IPS-18a (cell line): ENCODE data around the gene GPC1.

Experiments
- H3K27ac ChIP-seq: one replicate; pipeline ENCODE4 v1.5.1; 2013; ENCODE audit warnings: low read length
- H3K27me3 ChIP-seq: one replicate; pipeline ENCODE4 v1.6.1; 2013; ENCODE audit warnings: mild to moderate bottlenecking, low read length; ENCODE audit not compliant: control insufficient read depth, insufficient read depth
- H3K36me3 ChIP-seq: one replicate; pipeline ENCODE4 v1.6.1; 2013; ENCODE audit warnings: low read depth, low read length; ENCODE audit not compliant: control insufficient read depth
- H3K4me1 ChIP-seq: one replicate; pipeline ENCODE4 v1.6.1; 2013; ENCODE audit warnings: low read depth, low read length; ENCODE audit not compliant: control insufficient read depth
- H3K4me3 ChIP-seq: one replicate; pipeline ENCODE4 v1.5.1; 2013; ENCODE audit warnings: low read length
- H3K9ac ChIP-seq: one replicate; pipeline ENCODE4 v1.6.1; 2013; ENCODE audit warnings: mild to moderate bottlenecking, low read length, moderate library complexity
- H3K9me3 ChIP-seq: one replicate; pipeline ENCODE4 v1.6.1; 2013; ENCODE audit warnings: low read depth, low read length; ENCODE audit not compliant: control insufficient read depth

The GPC1 gene

DNA sequence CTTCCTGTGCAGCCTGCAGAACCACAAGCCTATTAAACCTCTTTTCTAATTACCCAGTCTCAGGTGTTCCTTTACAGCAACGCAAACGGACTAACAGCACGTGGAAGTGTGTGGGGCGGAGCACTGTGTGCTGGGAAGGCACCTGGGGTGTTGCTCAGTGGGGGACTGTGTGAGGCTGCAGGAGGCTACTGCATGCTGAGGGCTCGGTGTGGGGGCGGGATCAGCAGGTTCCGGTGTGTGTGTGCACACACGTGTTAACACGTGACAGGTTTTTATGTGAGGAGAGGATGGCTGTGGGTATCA, 63.4 kb downstream of the GPC1 start:
- H3K36me3 ChIP-seq: no peaks in the 10 kb centered on the region
- H3K4me3 ChIP-seq: no peak overlapping the region
- no peaks in the 10 kb centered on the region for H3K9me3 ChIP-seq
- no peak overlapping the region for H3K27ac ChIP-seq
- H3K27me3 ChIP-seq: no peaks in the 10 kb centered on the region
- no peak overlapping the region for H3K9ac ChIP-seq
- no peaks in the 10 kb centered on the region for H3K4me1 ChIP-seq

DNA sequence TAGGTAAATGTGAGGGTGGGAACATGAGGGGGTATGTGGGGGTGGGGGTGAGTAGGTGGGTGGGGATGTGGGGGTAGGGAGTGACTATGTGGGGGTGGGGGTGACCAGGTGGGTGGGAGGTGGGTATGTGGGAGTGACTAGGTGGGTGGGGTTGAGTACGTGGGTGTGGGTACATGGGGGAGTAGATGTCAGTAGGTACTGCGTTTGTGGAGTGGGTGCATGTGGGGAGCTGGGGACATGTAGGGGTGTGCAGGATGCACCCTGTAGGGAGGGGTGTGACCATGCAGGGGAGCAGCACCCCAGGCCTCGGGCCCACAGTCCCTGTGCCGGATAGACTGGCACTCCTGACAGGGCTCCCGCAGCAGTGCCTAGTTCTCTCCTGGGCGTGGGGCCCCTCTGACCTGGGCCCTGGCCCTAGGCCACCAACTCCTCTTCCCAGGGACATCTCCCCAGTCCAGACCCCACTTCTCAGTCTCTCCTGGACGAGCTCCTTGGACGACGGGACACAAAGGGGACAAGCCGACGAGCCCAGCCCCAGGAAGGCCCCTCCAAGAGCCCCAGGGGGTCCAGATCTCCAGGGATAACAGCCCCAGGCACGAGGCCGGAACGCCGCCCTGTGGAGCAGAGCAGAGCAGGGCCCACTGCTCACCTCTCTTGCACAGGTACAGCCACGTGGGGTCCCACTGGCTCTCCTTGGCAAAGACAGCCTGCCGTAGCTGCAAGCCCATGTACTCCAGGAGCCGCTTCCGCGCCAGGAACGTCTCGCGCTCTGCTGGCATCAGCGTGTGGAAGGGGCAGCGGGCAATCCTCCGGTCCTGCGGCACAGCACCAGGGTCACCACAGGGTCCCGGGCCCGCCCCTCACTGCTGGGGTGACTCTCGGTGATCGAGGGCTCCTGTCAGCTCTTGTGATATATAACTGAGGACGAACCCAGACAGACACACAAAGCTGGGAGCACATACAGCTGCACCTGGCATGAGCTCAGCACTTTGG, 64.1 kb downstream of the GPC1 start:
- Histone ChIP-seq H3K27ac (no peak overlapping the region), H3K9me3 (no peaks in the 10 kb centered on the region), H3K9ac (no peak overlapping the region), H3K27me3 (no peaks in the 10 kb centered on the region), H3K4me3 (no peak overlapping the region), H3K4me1 (no peaks in the 10 kb centered on the region), H3K36me3 (no peaks in the 10 kb centered on the region)

DNA sequence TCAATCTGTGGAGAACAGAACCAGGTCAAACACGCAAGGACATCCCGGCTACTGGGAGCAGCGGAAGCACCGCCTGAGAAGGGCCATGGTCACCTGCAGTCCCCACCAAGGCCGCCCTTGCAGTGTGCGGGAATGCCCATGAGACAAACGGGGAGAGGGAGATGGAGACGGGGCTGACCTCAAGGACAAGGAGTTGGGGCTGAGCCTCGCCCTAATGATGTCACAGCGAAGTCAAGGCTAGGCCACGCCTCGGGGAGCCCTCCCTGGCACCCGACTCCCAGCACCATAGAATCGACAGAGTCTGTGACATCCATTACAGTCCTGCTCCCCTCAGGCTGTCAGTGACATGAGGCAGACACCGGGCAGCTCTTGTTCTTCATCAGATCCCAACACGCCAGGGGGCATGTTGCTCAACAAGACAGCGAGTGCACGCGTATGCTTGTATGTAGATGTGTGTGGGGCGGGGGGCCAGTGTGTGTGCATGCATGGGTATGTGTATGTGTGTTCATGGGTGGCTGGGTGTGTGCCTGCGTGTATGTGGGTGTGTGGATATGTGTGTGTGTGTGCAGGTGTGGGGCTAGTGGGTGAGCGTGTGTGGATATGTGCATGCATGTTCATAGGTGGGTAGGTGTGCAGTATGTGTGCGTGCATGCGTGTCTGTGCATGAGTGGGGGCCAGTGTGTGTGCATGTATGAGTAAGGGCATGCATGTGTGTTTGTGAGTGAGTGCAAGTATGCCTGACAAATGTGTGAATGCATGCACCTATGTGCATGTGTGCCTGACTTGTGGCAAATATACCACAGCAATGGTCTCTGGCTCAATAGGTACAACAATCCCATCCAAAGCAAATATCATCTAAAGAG, 65.3 kb downstream of the GPC1 start:
- no peaks in the 10 kb centered on the region for H3K27me3 ChIP-seq
- H3K9ac ChIP-seq: no peak overlapping the region
- no peak overlapping the region for H3K4me3 ChIP-seq
- no peaks in the 10 kb centered on the region for H3K36me3 ChIP-seq
- H3K27ac ChIP-seq: no peak overlapping the region
- no peaks in the 10 kb centered on the region for H3K9me3 ChIP-seq
- H3K4me1 ChIP-seq: no peaks in the 10 kb centered on the region

DNA sequence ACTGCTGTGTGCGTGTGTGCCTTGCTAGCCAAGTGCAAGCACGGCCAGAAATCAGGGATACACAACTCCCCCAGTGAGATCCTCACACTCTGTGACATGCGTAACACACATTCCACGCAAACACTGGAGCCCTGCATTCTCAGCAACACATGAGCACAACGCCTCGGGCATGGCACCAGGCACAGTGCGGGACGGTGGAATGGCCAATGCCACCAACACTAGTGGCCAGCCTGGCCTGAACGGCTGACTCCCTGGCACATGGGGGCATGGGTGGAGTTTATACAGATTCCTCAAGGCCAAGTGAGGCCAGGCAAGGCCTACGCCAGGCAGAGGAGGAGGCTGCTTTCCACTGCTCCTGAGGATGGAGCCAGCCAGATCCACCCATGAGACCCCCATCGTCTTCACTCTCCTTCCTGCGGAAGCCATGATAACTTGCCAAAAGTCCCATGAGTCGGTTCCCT, 66.1 kb downstream of the GPC1 start:
- Histone ChIP-seq H3K27ac (no peak overlapping the region), H3K4me3 (no peak overlapping the region), H3K36me3 (no peaks in the 10 kb centered on the region), H3K9ac (no peak overlapping the region), H3K4me1 (no peaks in the 10 kb centered on the region), H3K27me3 (no peaks in the 10 kb centered on the region), H3K9me3 (no peaks in the 10 kb centered on the region)

DNA sequence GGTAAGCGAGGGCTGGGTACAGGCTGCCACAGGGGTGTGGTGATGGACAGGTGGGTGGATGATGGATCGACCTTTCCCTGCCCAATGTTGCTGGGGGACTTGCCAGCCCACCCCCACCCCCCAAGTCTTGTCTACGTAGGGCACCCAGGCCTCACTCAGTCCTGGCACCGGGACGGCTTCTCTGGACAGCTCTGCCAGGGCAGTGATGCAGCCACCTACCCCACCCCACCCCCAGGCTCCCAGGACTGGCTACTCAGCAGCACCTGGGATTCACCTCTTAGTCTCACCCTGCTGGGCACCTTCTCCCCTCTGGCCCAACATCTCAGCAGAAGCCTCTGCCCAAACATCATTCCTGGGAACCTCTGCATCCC, 66.6 kb downstream of the GPC1 start:
- Histone ChIP-seq H3K27ac (no peak overlapping the region), H3K9me3 (no peaks in the 10 kb centered on the region), H3K36me3 (no peaks in the 10 kb centered on the region), H3K4me1 (no peaks in the 10 kb centered on the region), H3K4me3 (no peak overlapping the region), H3K27me3 (no peaks in the 10 kb centered on the region), H3K9ac (no peak overlapping the region)

DNA sequence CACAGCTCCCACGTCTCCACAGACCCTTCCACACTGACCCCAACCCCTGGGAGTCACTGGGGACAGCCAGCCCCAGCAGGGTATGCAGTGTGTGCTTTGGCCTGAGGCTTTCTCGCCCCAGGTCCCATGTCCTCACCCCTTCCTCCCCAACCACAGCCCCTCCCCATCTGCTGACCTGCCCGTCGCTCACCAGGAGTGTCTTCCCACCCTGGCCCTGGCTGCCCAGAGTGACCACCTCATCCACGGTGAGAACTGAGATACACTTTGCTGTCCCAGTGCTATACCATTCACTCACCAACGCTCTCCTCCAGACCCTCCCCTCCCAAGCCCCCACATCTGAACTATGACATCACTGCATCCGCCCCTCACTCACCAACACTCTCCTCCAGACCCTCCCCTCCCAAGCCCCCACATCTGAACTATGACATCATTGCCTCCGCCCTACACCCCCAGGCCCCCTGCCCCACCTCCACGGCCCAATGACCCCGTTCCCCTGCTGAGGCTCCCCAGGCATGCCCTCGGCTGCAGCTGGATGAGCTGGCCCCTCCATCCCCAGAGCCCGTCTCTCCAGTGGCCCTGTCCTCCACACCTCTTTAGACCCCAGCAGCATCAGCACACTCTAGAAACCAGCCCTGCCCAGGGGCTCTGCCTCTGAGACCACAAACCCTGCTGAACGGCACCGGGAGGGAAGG, 67.1 kb downstream of the GPC1 start:
- Histone ChIP-seq H3K27ac (no peak overlapping the region), H3K27me3 (no peaks in the 10 kb centered on the region), H3K36me3 (no peaks in the 10 kb centered on the region), H3K4me1 (no peaks in the 10 kb centered on the region), H3K4me3 (no peak overlapping the region), H3K9ac (no peak overlapping the region), H3K9me3 (no peaks in the 10 kb centered on the region)

DNA sequence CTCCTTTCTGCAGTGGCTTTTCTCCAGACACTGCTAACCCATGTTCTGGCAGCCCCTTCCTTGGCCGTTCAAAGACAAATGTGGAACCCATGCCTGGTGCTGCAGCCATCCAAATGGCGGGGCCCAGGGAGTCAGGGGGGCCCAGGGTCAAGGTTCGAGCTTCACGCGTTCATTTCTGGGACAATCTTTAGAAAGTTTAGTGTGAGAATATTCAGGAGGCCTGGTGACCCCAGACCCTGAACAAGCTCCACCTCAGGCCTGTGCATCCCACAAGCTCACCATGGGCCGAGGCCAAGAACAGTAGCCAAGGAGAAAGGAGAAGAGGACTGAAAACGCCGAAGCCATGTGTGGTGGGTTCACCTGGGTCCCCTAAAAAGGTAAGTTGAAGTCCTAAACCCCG, 67.9 kb downstream of the GPC1 start:
- Histone ChIP-seq H3K9ac (no peak overlapping the region), H3K4me3 (no peak overlapping the region), H3K27ac (no peak overlapping the region), H3K9me3 (no peaks in the 10 kb centered on the region), H3K36me3 (no peaks in the 10 kb centered on the region), H3K27me3 (no peaks in the 10 kb centered on the region), H3K4me1 (no peaks in the 10 kb centered on the region)

DNA sequence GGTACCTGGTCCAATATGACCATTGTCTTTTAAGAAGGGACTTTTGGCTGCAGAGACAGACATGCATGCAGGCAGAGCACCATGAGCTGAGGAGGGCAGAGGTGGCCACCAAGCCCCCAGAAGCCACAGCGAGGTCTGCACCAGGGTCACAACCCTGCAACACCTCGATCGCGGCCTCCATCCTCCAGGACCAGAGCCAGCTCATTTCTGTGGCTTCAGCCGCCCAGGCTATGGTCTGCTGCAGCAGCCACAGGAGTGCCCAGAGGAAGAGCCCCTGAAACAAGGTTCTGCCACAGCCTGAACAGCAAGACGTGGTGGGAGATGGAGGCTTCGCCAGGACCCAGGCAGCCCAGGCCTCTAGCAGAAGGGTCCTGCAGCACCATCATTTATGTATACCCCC, 68.4 kb downstream of the GPC1 start:
- Histone ChIP-seq H3K27ac (no peak overlapping the region), H3K36me3 (no peaks in the 10 kb centered on the region), H3K4me3 (no peak overlapping the region)

DNA sequence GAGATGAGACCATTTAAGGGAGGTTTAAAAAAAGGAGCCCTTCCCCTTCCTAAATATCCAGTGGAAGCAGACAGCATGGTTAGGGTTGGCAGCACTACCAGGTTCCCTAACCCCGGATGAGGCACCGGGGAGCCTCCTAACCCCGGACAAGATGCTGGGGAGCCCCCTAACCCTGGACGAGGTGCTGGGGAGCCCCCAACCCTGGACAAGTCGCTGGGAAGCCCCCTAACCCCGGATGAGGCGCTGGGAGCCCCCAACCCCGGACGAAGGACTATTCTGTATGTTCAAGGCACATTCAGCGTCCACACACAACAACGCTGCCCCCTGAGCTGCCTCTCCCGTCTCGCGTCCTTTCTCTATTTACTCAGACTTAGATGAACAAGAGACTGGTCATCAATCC, 70.4 kb downstream of the GPC1 start:
- Histone ChIP-seq H3K9ac (no peak overlapping the region), H3K9me3 (no peaks in the 10 kb centered on the region), H3K27me3 (no peaks in the 10 kb centered on the region), H3K4me1 (no peaks in the 10 kb centered on the region), H3K27ac (no peak overlapping the region), H3K36me3 (no peaks in the 10 kb centered on the region), H3K4me3 (no peak overlapping the region)

More for the DNA sequence above, 68.4 kb downstream of the GPC1 start:
- no peaks in the 10 kb centered on the region for H3K4me1 ChIP-seq
- no peak overlapping the region for H3K9ac ChIP-seq
- no peaks in the 10 kb centered on the region for H3K27me3 ChIP-seq
- H3K9me3 ChIP-seq: no peaks in the 10 kb centered on the region

DNA sequence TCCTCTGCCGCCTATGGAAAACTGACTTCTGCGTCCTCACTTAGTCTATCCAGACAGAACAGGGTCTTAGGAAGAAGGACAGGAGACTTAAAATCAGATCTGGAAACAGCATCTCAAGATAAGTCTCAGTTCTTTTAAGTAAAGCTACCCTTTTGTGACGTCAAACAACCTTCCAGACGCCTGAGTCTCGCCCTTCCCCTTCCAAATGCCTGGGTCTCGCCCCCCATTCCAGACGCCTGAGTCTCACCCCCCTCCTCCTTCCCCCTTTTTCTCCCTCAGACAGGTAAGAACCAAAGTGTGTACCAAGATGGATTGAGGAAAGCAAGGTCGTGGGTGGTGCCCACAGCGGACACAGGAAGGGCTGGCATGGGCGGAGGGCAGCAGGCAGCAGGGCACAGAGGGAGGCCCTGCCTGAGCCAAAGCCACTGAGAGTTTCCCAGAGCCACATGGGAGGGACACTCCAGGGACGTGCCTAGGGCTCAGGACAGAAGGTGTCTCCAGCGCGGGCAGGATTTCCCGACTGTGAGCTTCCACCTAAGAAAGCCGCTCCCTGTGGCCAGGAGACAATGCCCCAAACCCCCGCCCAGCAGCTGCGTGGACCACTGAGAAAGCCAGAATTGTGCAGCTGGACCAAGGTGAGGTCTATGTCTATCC, 71.1 kb downstream of the GPC1 start:
- Histone ChIP-seq H3K9ac (no peak overlapping the region), H3K36me3 (no peaks in the 10 kb centered on the region), H3K4me1 (no peaks in the 10 kb centered on the region)

More for the DNA sequence above, 71.1 kb downstream of the GPC1 start:
- no peak overlapping the region for H3K4me3 ChIP-seq
- H3K27me3 ChIP-seq: no peaks in the 10 kb centered on the region
- no peak overlapping the region for H3K27ac ChIP-seq
- no peaks in the 10 kb centered on the region for H3K9me3 ChIP-seq
